H9 (cell line): ENCODE data around the gene LRRC40. TPM values are rescaled to one million over a fixed set of nuclear protein-coding genes. Genes with fewer than 3 reads are reported as not detected.

Experiments used
- DNase-seq: peaks from one replicate; pipeline ENCODE4 v3.0.0-alpha.2; 2017
- H2AFZ ChIP-seq: one replicate; pipeline ENCODE4 v1.6.1; 2013; ENCODE audit warnings: mild to moderate bottlenecking, low read length, control low read depth, moderate library complexity
- H2AK5ac ChIP-seq: 2 replicates; pipeline ENCODE4 v1.6.1; 2013; ENCODE audit warnings: low read length, control low read depth, mixed read lengths; ENCODE audit not compliant: insufficient read length
- H2BK120ac ChIP-seq: one replicate; pipeline ENCODE4 v1.6.1; 2013; ENCODE audit warnings: low read depth, mild to moderate bottlenecking, low read length, control low read depth, inconsistent platforms; ENCODE audit not compliant: poor library complexity, severe bottlenecking
- H2BK12ac ChIP-seq: 2 replicates; pipeline ENCODE4 v1.6.1; 2013; ENCODE audit warnings: low read length, control low read depth, mixed read lengths, low read depth; ENCODE audit not compliant: insufficient read length
- H2BK15ac ChIP-seq: 2 replicates; pipeline ENCODE4 v1.6.1; 2013; ENCODE audit warnings: low read depth, low read length, control low read depth
- H2BK20ac ChIP-seq: one replicate; pipeline ENCODE4 v1.6.1; 2013; ENCODE audit warnings: low read depth, mild to moderate bottlenecking, low read length, control low read depth, inconsistent platforms; ENCODE audit not compliant: poor library complexity, severe bottlenecking
- H2BK5ac ChIP-seq: 2 replicates; pipeline ENCODE4 v1.6.1; 2013; ENCODE audit warnings: low read length, control low read depth, mixed read lengths; ENCODE audit not compliant: insufficient read length
- H3K14ac ChIP-seq: 2 replicates; pipeline ENCODE4 v1.6.1; 2013; ENCODE audit warnings: low read length, control low read depth; ENCODE audit not compliant: insufficient read depth
- H3K18ac ChIP-seq: 2 replicates; pipeline ENCODE4 v1.6.1; 2013; ENCODE audit warnings: low read depth, mild to moderate bottlenecking, mixed read lengths, low read length, control low read depth; ENCODE audit not compliant: insufficient read length
- H3K23ac ChIP-seq: 2 replicates; pipeline ENCODE4 v1.6.1; 2013; ENCODE audit warnings: low read length, control low read depth, mixed read lengths, low read depth; ENCODE audit not compliant: insufficient read length
- H3K23me2 ChIP-seq: 2 replicates; pipeline ENCODE4 v1.6.1; 2013; ENCODE audit warnings: low read depth, mild to moderate bottlenecking, mixed read lengths, low read length, control low read depth; ENCODE audit not compliant: insufficient read length, poor library complexity, severe bottlenecking
- H3K27ac ChIP-seq: 2 replicates; pipeline ENCODE4 v1.5.1; 2013; ENCODE audit warnings: low read length, control low read depth, mixed read lengths, low read depth; ENCODE audit not compliant: insufficient read length
- H3K27me3 ChIP-seq: 2 replicates; pipeline ENCODE4 v1.6.1; 2013; ENCODE audit warnings: low read length, control low read depth, inconsistent platforms; ENCODE audit not compliant: insufficient read depth
- H3K4ac ChIP-seq: 2 replicates; pipeline ENCODE4 v1.6.1; 2013; ENCODE audit warnings: low read depth, mild to moderate bottlenecking, control low read depth, inconsistent platforms, low read length, moderate library complexity
- H3K4me1 ChIP-seq: 2 replicates; pipeline ENCODE4 v1.6.1; 2013; ENCODE audit warnings: low read length, control low read depth, inconsistent platforms; ENCODE audit not compliant: insufficient read depth
- H3K4me2 ChIP-seq: 2 replicates; pipeline ENCODE4 v1.6.1; 2013; ENCODE audit warnings: low read length, control low read depth, mixed read lengths; ENCODE audit not compliant: insufficient read length, insufficient read depth
- H3K56ac ChIP-seq: 2 replicates; pipeline ENCODE4 v1.6.1; 2013; ENCODE audit warnings: low read depth, mild to moderate bottlenecking, mixed read lengths, low read length, control low read depth; ENCODE audit not compliant: insufficient read length
- H3K79me1 ChIP-seq: 2 replicates; pipeline ENCODE4 v1.6.1; 2013; ENCODE audit warnings: low read depth, mild to moderate bottlenecking, moderate library complexity, low read length, control low read depth, inconsistent platforms; ENCODE audit not compliant: insufficient read depth, poor library complexity, severe bottlenecking
- H3K79me2 ChIP-seq: 2 replicates; pipeline ENCODE4 v1.6.1; 2013; ENCODE audit warnings: low read length, control low read depth, inconsistent platforms; ENCODE audit not compliant: insufficient read depth
- H3K9ac ChIP-seq: 2 replicates; pipeline ENCODE4 v1.6.1; 2013; ENCODE audit warnings: low read length, control low read depth, mixed read lengths; ENCODE audit not compliant: insufficient read length; ENCODE audit errors: extremely low read depth
- H3K9me3 ChIP-seq: one replicate; pipeline ENCODE4 v1.6.1; 2013; ENCODE audit warnings: low read depth, low read length, inconsistent platforms; ENCODE audit not compliant: control insufficient read depth
- H3T11ph ChIP-seq: one replicate; pipeline ENCODE4 v1.6.1; 2013; ENCODE audit warnings: mild to moderate bottlenecking, low read length, control low read depth, inconsistent platforms
- H4K20me1 ChIP-seq: one replicate; pipeline ENCODE4 v1.6.1; 2013; ENCODE audit not compliant: control insufficient read depth, insufficient read length, insufficient read depth
- H4K5ac ChIP-seq: 2 replicates; pipeline ENCODE4 v1.6.1; 2013; ENCODE audit warnings: low read depth, mild to moderate bottlenecking, mixed read lengths, low read length, control low read depth; ENCODE audit not compliant: insufficient read length
- H4K8ac ChIP-seq: replicated peaks from 2 replicates; pipeline ENCODE4 v1.6.1; 2013; ENCODE audit warnings: low read length, control low read depth, mixed read lengths, low read depth; ENCODE audit not compliant: insufficient read length
- H4K91ac ChIP-seq: 2 replicates; pipeline ENCODE4 v1.6.1; 2013; ENCODE audit warnings: low read depth, mild to moderate bottlenecking, moderate library complexity, mixed read lengths, low read length, control low read depth; ENCODE audit not compliant: insufficient read length
- H3K27ac Mint-ChIP-seq, 3 experiments: 2 replicates in 2 of 3; 3 replicates in 1 of 3; pipeline ENCODE4 v1.8.0; 2020 to 2021; ENCODE audit warnings: mixed read lengths in 3 of 3, mild to moderate bottlenecking in 1 of 3, moderate library complexity in 1 of 3
- H3K27me3 Mint-ChIP-seq: 2 replicates; pipeline ENCODE4 v1.8.0; 2021; ENCODE audit warnings: low read depth, mild to moderate bottlenecking, moderate library complexity, mixed read lengths
- H3K36me3 Mint-ChIP-seq, 3 experiments: 2 replicates in 2 of 3; 3 replicates in 1 of 3; pipeline ENCODE4 v1.8.0; 2020 to 2021; ENCODE audit warnings: low read depth in 3 of 3, mixed read lengths in 3 of 3; ENCODE audit not compliant: insufficient read depth in 1 of 3
- H3K4me1 Mint-ChIP-seq, 2 experiments: 2 replicates each; pipeline ENCODE4 v1.8.0; 2020; ENCODE audit warnings: mixed read lengths in 2 of 2
- H3K4me3 Mint-ChIP-seq, 2 experiments: 2 replicates in 1 of 2; 3 replicates in 1 of 2; pipeline ENCODE4 v1.8.0; 2020 to 2021; ENCODE audit warnings: mild to moderate bottlenecking in 2 of 2, mixed read lengths in 2 of 2, moderate library complexity in 1 of 2
- H3K9me3 Mint-ChIP-seq, 2 experiments: 2 replicates in 1 of 2; 3 replicates in 1 of 2; pipeline ENCODE4 v1.8.0; 2020; ENCODE audit warnings: mild to moderate bottlenecking in 2 of 2, mixed read lengths in 2 of 2, moderate library complexity in 1 of 2
- WGBS: extraction: QIAGEN DNeasy Blood & Tissue Kit; methylation state at CpG from one replicate; pipeline ENCODE4 v1.1.7; 2013; ENCODE audit warnings: missing lambda C conversion rate, low lambda C conversion rate, mixed read lengths; ENCODE audit not compliant: insufficient read length; ENCODE audit errors: extremely low coverage; 5-methylcytosine and 5-hydroxymethylcytosine counted together
- total RNA-seq: library from RNA; stranded (reverse); gene quantifications from 2 replicates; pipeline ENCODE4 v1.2.1, GENCODE V29; 2021
- TF ChIP-seq, protein P1 (sequence below): fragments of 200-600 bp; sonication (generic); conservative IDR thresholded peaks from 3 replicates; pipeline ENCODE4 v1.8.0; 2021; ENCODE audit warnings: antibody characterized with exemption, mild to moderate bottlenecking

LRRC40 gene
- total RNA-seq, 1 experiment from 2014 or later = 27.6 TPM

DNA sequence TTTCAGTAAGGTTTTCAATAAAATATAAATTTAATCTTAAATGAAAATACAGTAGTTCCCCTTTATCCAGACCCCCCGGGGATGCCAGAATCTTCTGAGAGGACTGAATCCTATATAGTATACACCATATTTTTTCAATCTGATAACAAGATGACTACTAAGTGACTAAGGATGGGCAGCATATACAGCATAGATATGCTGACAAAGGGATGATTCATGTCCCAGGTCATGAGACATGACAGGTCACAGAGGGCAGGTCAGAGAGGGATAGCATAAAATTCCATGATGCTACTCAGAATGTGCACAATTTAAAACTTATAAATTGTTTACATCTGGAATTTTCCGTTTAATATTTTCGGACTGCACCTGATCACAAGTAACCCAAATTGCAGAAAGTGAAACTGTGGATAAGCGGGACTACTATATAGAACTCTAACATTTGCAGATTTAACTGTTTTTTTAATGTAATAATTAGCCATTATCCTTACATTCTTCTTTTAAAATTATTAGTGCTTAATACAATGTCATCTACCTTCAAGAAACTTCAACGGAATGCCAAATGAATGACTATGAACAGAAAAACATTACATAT, 48.8 kb downstream of the LRRC40 start:
- Histone ChIP-seq H3K4me2 (no peak overlapping the region), H4K20me1 (no peaks in the 10 kb centered on the region), H3K14ac (no peak overlapping the region), H3T11ph (no peak overlapping the region), H4K5ac (no peak overlapping the region), H3K4me1 (no peaks in the 10 kb centered on the region), H3K79me1 (no peaks in the 10 kb centered on the region), H2AFZ (no peak overlapping the region), H4K8ac (no peak overlapping the region), H3K9ac (no peak overlapping the region), H3K4ac (no peak overlapping the region), H2BK15ac (no peak overlapping the region), H2BK20ac (no peak overlapping the region), H3K23me2 (no peaks in the 10 kb centered on the region), H3K27me3 (no peaks in the 10 kb centered on the region), H4K91ac (no peak overlapping the region), H3K9me3 (no peaks in the 10 kb centered on the region), H3K27ac (no peak overlapping the region), H2BK120ac (no peak overlapping the region), H3K56ac (no peak overlapping the region), H2BK12ac (no peak overlapping the region), H2AK5ac (no peak overlapping the region), H3K79me2 (no peaks in the 10 kb centered on the region), H3K23ac (no peak overlapping the region), H2BK5ac (no peak overlapping the region), H3K18ac (no peak overlapping the region)
- Mint-ChIP-seq H3K27me3 (no peaks in the 10 kb centered on the region), H3K4me1 (no peaks in the 10 kb centered on the region), H3K4me3 (no peak overlapping the region), H3K36me3 (peaks cover 0 to 15% (median 11%) of the 10 kb centered on the region in 3 experiments; a peak in 5 of 7 replicates), H3K27ac (no peak overlapping the region), H3K9me3 (no peaks in the 10 kb centered on the region)
- no CpG with 5 or more reads among the region's 5 CpGs for WGBS
- no peak for DNase-seq
- TF ChIP-seq, protein P1, sequence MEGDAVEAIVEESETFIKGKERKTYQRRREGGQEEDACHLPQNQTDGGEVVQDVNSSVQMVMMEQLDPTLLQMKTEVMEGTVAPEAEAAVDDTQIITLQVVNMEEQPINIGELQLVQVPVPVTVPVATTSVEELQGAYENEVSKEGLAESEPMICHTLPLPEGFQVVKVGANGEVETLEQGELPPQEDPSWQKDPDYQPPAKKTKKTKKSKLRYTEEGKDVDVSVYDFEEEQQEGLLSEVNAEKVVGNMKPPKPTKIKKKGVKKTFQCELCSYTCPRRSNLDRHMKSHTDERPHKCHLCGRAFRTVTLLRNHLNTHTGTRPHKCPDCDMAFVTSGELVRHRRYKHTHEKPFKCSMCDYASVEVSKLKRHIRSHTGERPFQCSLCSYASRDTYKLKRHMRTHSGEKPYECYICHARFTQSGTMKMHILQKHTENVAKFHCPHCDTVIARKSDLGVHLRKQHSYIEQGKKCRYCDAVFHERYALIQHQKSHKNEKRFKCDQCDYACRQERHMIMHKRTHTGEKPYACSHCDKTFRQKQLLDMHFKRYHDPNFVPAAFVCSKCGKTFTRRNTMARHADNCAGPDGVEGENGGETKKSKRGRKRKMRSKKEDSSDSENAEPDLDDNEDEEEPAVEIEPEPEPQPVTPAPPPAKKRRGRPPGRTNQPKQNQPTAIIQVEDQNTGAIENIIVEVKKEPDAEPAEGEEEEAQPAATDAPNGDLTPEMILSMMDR = no peak
